NCI-H2171 (cell line): ENCODE data around the gene GRB2.
A peak's percentile ranks its signal among the peaks of the same experiment; 100 is the strongest.

Experiments
- DNase-seq: peaks from one replicate; lab custom pipeline; 2025; lab: John Stamatoyannopoulos, UW

GRB2 gene

GRCh38 chr17:75350029-75350428 is 55.4 kb downstream of the GRB2 start:
- no peak for DNase-seq

GRCh38 chr17:75349589-75349988 is 55.9 kb downstream of the GRB2 start:
- no peak for DNase-seq

- no peak for DNase-seq
Observed at GRCh38 chr17:75348386-75349012, 57.0 kb downstream of the GRB2 start.

- no peak for DNase-seq
Observed at GRCh38 chr17:75346906-75347305, 58.6 kb downstream of the GRB2 start.

GRCh38 chr17:75346368-75346767 is 59.1 kb downstream of the GRB2 start:
- peak; percentile 62 for DNase-seq

- no peak for DNase-seq
Observed at GRCh38 chr17:75345514-75346167, 59.8 kb downstream of the GRB2 start.

- DNase-seq, result peak; percentile 79
Observed at GRCh38 chr17:75344666-75345065, 60.8 kb downstream of the GRB2 start.

- DNase-seq, result no peak
Observed at GRCh38 chr17:75342996-75343395, 62.5 kb downstream of the GRB2 start.

- no peak for DNase-seq
Observed at GRCh38 chr17:75341784-75342486, 63.5 kb downstream of the GRB2 start.

- DNase-seq, result peak; percentile 34
Observed at GRCh38 chr17:75340631-75341030, 64.8 kb downstream of the GRB2 start.

GRCh38 chr17:75339971-75340370 is 65.5 kb downstream of the GRB2 start:
- DNase-seq, result no peak

- no peak for DNase-seq
Observed at GRCh38 chr17:75338335-75338734, 67.1 kb downstream of the GRB2 start.

GRCh38 chr17:75335315-75335714 is 70.2 kb downstream of the GRB2 start:
- no peak for DNase-seq

GRCh38 chr17:75334723-75335122 is 70.8 kb downstream of the GRB2 start:
- DNase-seq, result no peak

GRCh38 chr17:75331671-75332070 is 73.8 kb downstream of the GRB2 start:
- DNase-seq, result no peak

GRCh38 chr17:75327757-75328156 is 77.7 kb downstream of the GRB2 start:
- no peak for DNase-seq

- DNase-seq, result no peak
Observed at GRCh38 chr17:75326226-75326848, 79.1 kb downstream of the GRB2 start.

GRCh38 chr17:75325827-75326225 is 79.7 kb downstream of the GRB2 start:
- DNase-seq, result peak; percentile 64

- no peak for DNase-seq
Observed at GRCh38 chr17:75325348-75325747, 80.1 kb downstream of the GRB2 start.

- DNase-seq, result no peak
Observed at GRCh38 chr17:75321506-75321905, 84.0 kb downstream of the GRB2 start.

GRCh38 chr17:75319904-75320691 is 85.4 kb downstream of the GRB2 start:
- DNase-seq, result no peak

- no peak for DNase-seq
Observed at GRCh38 chr17:75318615-75319222, 86.8 kb downstream of the GRB2 start.
